ENCODE results near the gene TIMP1. TPM values are rescaled to one million over a fixed set of nuclear protein-coding genes. Genes with fewer than 3 reads are reported as not detected.

The TIMP1 gene
- total and polyA plus RNA-seq, 4 experiments from 2014 or later = 147 to 339 (median 238) TPM

GRCh38 chrX:47560179-47560933, 21.9 kb upstream of the TIMP1 start:
- Histone ChIP-seq H3K4me3 (ENCODE audit: low read length in 2 of 2) (peak overlapping the region in 1 of 2 donors; percentile 74), H3K9me3 (ENCODE audit: control insufficient read depth in 1 of 2, low read length in 2 of 2) (no peaks in the 10 kb centered on the region), H3K27me3 (ENCODE audit: insufficient read depth, low read length) (no peaks in the 10 kb centered on the region), H3K27ac (ENCODE audit: low read depth, low read length) (peak overlapping the region; percentile 91), H3K36me3 (ENCODE audit: insufficient read depth, low read length) (peaks cover 26% of the 10 kb centered on the region), H3K4me1 (ENCODE audit: insufficient read depth, low read length) (peaks cover 43% of the 10 kb centered on the region)
- no peak for DNase-seq
- ChIA-PET CTCF (ENCODE audit: partially characterized antibody) (interaction anchor here (1.2 kb wide), 1 partner anchor 60 kb away, joined by 3 read pairs; no protein-coding TSS in a partner anchor), POLR2A (ENCODE audit: partially characterized antibody) (interaction anchor here (0.6 to 2.4 kb wide), 9 partner anchors 19 to 1011 kb away, joined by 3 to 14 read pairs (median 5); partner anchors contain the start of genes ELK1, NDUFB11, RBM10 and SYN1)
- H3K27ac Mint-ChIP-seq = peak overlapping the region; percentile 92 to 99 (median 98)
- intact Hi-C loops (cut with micrococcal nuclease) = loop anchor here (2.0 kb wide), 2 partner anchors 78 to 460 kb away; partner anchors contain the start of gene ZNF41
- peaks cover 24 to 59% (median 43%) of the 10 kb centered on the region in 4 donors for H3K4me1 Mint-ChIP-seq
- H3K36me3 Mint-ChIP-seq = peaks cover 5 to 28% of the 10 kb centered on the region in 2 donors
- H3K4me3 Mint-ChIP-seq = peak overlapping the region; percentile 84 to 97 (median 92)
- peaks cover 0 to 2% (median 0%) of the 10 kb centered on the region in 8 donors for H3K9me3 Mint-ChIP-seq
- no peaks in the 10 kb centered on the region for H3K27me3 Mint-ChIP-seq

- CTCF ChIA-PET (ENCODE audit: partially characterized antibody) = interaction anchor here (1.0 to 1.2 kb wide), 2 partner anchors 59 to 80 kb away, joined by 3 read pairs; no protein-coding TSS in a partner anchor
- intact Hi-C loops (cut with micrococcal nuclease) = loop anchor here (1.0 to 2.0 kb wide), 5 partner anchors 68 to 460 kb away; partner anchors contain the start of genes CFP, ELK1, UXT and ZNF41
These were observed 21.1 kb upstream of the TIMP1 start, which contains the start of gene ARAF for GRCh38 chrX:47560934-47561658. Gene ARAF, plus strand, starts transcription at chrX:47561205. Its CDS starts 1,763 bp downstream, at chrX:47562968.

GRCh38 chrX:47561659-47562151, 20.5 kb upstream of the TIMP1 start:
- DNase-seq = peak in 1 of 5 donors; percentile 21
- intact Hi-C loops (cut with micrococcal nuclease) = loop anchor here (1.0 to 2.0 kb wide), 5 partner anchors 68 to 459 kb away; partner anchors contain the start of genes CFP, ELK1, UXT and ZNF41

More at GRCh38 chrX:47560934-47561658, 21.1 kb upstream of the TIMP1 start, which contains the start of gene ARAF:
- Mint-ChIP-seq H3K27ac (peak within 1 kb of the TSS; percentile 92 to 99 (median 98)), H3K4me3 (peak within 1 kb of the TSS; percentile 84 to 97 (median 92)), H3K9me3 (peaks cover 0 to 2% (median 0%) of the 10 kb centered on the region in 8 donors), H3K36me3 (peaks cover 5 to 29% of the 10 kb centered on the region in 2 donors), H3K27me3 (no peaks in the 10 kb centered on the region), H3K4me1 (peaks cover 23 to 55% (median 39%) of the 10 kb centered on the region in 4 donors)
- POLR2A ChIA-PET (ENCODE audit: partially characterized antibody) = interaction anchor here (0.9 to 2.4 kb wide), 10 partner anchors 19 to 460 kb away, joined by 3 to 14 read pairs (median 5); partner anchors contain the start of genes CFP, ELK1, NDUFB11 and RBM10
- Histone ChIP-seq H3K27me3 (ENCODE audit: insufficient read depth, low read length) (no peaks in the 10 kb centered on the region), H3K4me1 (ENCODE audit: insufficient read depth, low read length) (peaks cover 43% of the 10 kb centered on the region), H3K4me3 (ENCODE audit: low read length in 2 of 2) (peak within 1 kb of the TSS; percentile 69 to 74), H3K27ac (ENCODE audit: low read depth, low read length) (peak within 1 kb of the TSS; percentile 91), H3K9me3 (ENCODE audit: control insufficient read depth in 1 of 2, low read length in 2 of 2) (no peaks in the 10 kb centered on the region), H3K36me3 (ENCODE audit: insufficient read depth, low read length) (peaks cover 26% of the 10 kb centered on the region)
- DNase-seq = peak; percentile 95 to 99 (median 97)

GRCh38 chrX:47562615-47563243, 19.5 kb upstream of the TIMP1 start:
- Mint-ChIP-seq H3K4me3 (peak overlapping the region; percentile 71 to 88 (median 79)), H3K36me3 (peaks cover 9 to 40% of the 10 kb centered on the region in 2 donors), H3K4me1 (peaks cover 20 to 52% (median 34%) of the 10 kb centered on the region in 4 donors), H3K27ac (peak overlapping the region; percentile 41 to 92 (median 53)), H3K9me3 (peaks cover 0 to 2% (median 0%) of the 10 kb centered on the region in 8 donors), H3K27me3 (no peaks in the 10 kb centered on the region)
- no peak overlapping the region for H3K4me3 ChIP-seq (ENCODE audit: low read length in 2 of 2)
- ChIA-PET POLR2A (ENCODE audit: partially characterized antibody) (interaction anchor here (0.6 to 1.5 kb wide), 3 partner anchors 56 to 84 kb away, joined by 3 to 7 read pairs (median 4); partner anchors contain the start of gene CFP), CTCF (ENCODE audit: partially characterized antibody) (interaction anchor here (0.9 to 1.6 kb wide), 2 partner anchors 66 to 84 kb away, joined by 3 to 4 read pairs; no protein-coding TSS in a partner anchor)
- H3K9me3 ChIP-seq (ENCODE audit: control insufficient read depth in 1 of 2, low read length in 2 of 2) = no peaks in the 10 kb centered on the region
- intact Hi-C loops (cut with micrococcal nuclease) = no loop called here
- peaks cover 37% of the 10 kb centered on the region for H3K36me3 ChIP-seq (ENCODE audit: insufficient read depth, low read length)
- DNase-seq = peak in 2 of 5 donors; percentile 29
- H3K4me1 ChIP-seq (ENCODE audit: insufficient read depth, low read length) = peaks cover 43% of the 10 kb centered on the region
- H3K27me3 ChIP-seq (ENCODE audit: insufficient read depth, low read length) = no peaks in the 10 kb centered on the region
- no peak overlapping the region for H3K27ac ChIP-seq (ENCODE audit: low read depth, low read length)

More at GRCh38 chrX:47561659-47562151, 20.5 kb upstream of the TIMP1 start:
- no peaks in the 10 kb centered on the region for H3K27me3 Mint-ChIP-seq
- peaks cover 19 to 49% (median 34%) of the 10 kb centered on the region in 4 donors for H3K4me1 Mint-ChIP-seq
- H3K36me3 ChIP-seq (ENCODE audit: insufficient read depth, low read length) = peaks cover 28% of the 10 kb centered on the region
- ChIA-PET CTCF (ENCODE audit: partially characterized antibody) (interaction anchor here (0.9 to 1.0 kb wide), 2 partner anchors 79 to 85 kb away, joined by 3 read pairs; no protein-coding TSS in a partner anchor), POLR2A (ENCODE audit: partially characterized antibody) (interaction anchor here (0.9 to 2.4 kb wide), 9 partner anchors 18 to 459 kb away, joined by 3 to 14 read pairs (median 5); partner anchors contain the start of genes CFP, ELK1, SYN1 and TIMP1)
- H3K36me3 Mint-ChIP-seq = peaks cover 5 to 31% of the 10 kb centered on the region in 2 donors
- H3K4me3 ChIP-seq (ENCODE audit: low read length in 2 of 2) = peak overlapping the region; percentile 69 to 74
- peaks cover 43% of the 10 kb centered on the region for H3K4me1 ChIP-seq (ENCODE audit: insufficient read depth, low read length)
- H3K27ac Mint-ChIP-seq = peak overlapping the region; percentile 92 to 99 (median 98)
- H3K9me3 Mint-ChIP-seq = peaks cover 0 to 2% (median 0%) of the 10 kb centered on the region in 8 donors
- no peaks in the 10 kb centered on the region for H3K9me3 ChIP-seq (ENCODE audit: control insufficient read depth in 1 of 2, low read length in 2 of 2)
- H3K27ac ChIP-seq (ENCODE audit: low read depth, low read length) = peak overlapping the region; percentile 91
- H3K4me3 Mint-ChIP-seq = peak overlapping the region; percentile 84 to 97 (median 92)
- no peaks in the 10 kb centered on the region for H3K27me3 ChIP-seq (ENCODE audit: insufficient read depth, low read length)

- ChIA-PET CTCF (ENCODE audit: partially characterized antibody) (interaction anchor here (1.6 kb wide), 1 partner anchor 65 kb away, joined by 4 read pairs; no protein-coding TSS in a partner anchor), POLR2A (ENCODE audit: partially characterized antibody) (no interaction called here)
- Mint-ChIP-seq H3K27me3 (no peaks in the 10 kb centered on the region), H3K9me3 (peaks cover 0 to 2% (median 0%) of the 10 kb centered on the region in 8 donors), H3K27ac (peak overlapping the region in 3 of 7 donors; percentile 22 to 70 (median 60)), H3K36me3 (peaks cover 9 to 50% of the 10 kb centered on the region in 2 donors), H3K4me1 (peaks cover 20 to 52% (median 34%) of the 10 kb centered on the region in 4 donors), H3K4me3 (peak overlapping the region in 3 of 8 donors; percentile 52 to 65 (median 57))
- H3K27ac ChIP-seq (ENCODE audit: low read depth, low read length) = no peak overlapping the region
- no peak overlapping the region for H3K4me3 ChIP-seq (ENCODE audit: low read length in 2 of 2)
- H3K9me3 ChIP-seq (ENCODE audit: control insufficient read depth in 1 of 2, low read length in 2 of 2) = no peaks in the 10 kb centered on the region
- H3K4me1 ChIP-seq (ENCODE audit: insufficient read depth, low read length) = peaks cover 43% of the 10 kb centered on the region
- H3K27me3 ChIP-seq (ENCODE audit: insufficient read depth, low read length) = no peaks in the 10 kb centered on the region
- H3K36me3 ChIP-seq (ENCODE audit: insufficient read depth, low read length) = peaks cover 49% of the 10 kb centered on the region
- intact Hi-C loops (cut with micrococcal nuclease) = no loop called here
- DNase-seq = no peak
These were observed 18.4 kb upstream of the TIMP1 start for GRCh38 chrX:47563801-47564315.

Data from CD4-positive, alpha-beta memory T cell (primary cell).